GM23338 (cell line): ENCODE results near the gene PTPRC. TPM values are rescaled to one million over a fixed set of nuclear protein-coding genes. Genes with fewer than 3 reads are reported as not detected.

Experiments used
- ATAC-seq: fragments of 200-7000 bp; cut with Tn5 transposase; 3 replicates; pipeline ENCODE4 v1.9.1; 2020
- DNase-seq: peaks from one replicate; pipeline ENCODE4 v3.0.0-alpha.2; 2015; ENCODE audit warnings: low spot score
- H2AFZ ChIP-seq: fragments of 200-600 bp; sonication (generic); 2 replicates; pipeline ENCODE4 v1.8.0; 2016; ENCODE audit warnings: antibody characterized with exemption, mild to moderate bottlenecking, moderate library complexity
- H3F3A ChIP-seq: fragments of 200-600 bp; sonication (generic); replicated peaks from 2 replicates; pipeline ENCODE4 v1.8.0; 2017; ENCODE audit warnings: antibody characterized with exemption, mixed run types, low read depth
- H3K27ac ChIP-seq: fragments of 200-600 bp; sonication (generic); 2 replicates; pipeline ENCODE4 v1.6.1; 2016; ENCODE audit warnings: low read depth
- H3K27me3 ChIP-seq: fragments of 200-600 bp; sonication (generic); 2 replicates; pipeline ENCODE4 v1.8.0; 2016; ENCODE audit warnings: mild to moderate bottlenecking, mixed run types, moderate library complexity; ENCODE audit not compliant: insufficient read depth
- H3K36me3 ChIP-seq: fragments of 200-600 bp; sonication (generic); 2 replicates; pipeline ENCODE4 v1.8.0; 2016; ENCODE audit warnings: mild to moderate bottlenecking; ENCODE audit not compliant: insufficient read depth
- H3K4me1 ChIP-seq: fragments of 200-600 bp; sonication (generic); 2 replicates; pipeline ENCODE4 v1.8.0; 2016; ENCODE audit warnings: mild to moderate bottlenecking, moderate library complexity; ENCODE audit not compliant: insufficient read depth
- H3K4me2 ChIP-seq: fragments of 200-600 bp; sonication (generic); 2 replicates; pipeline ENCODE4 v1.7.1; 2017; ENCODE audit warnings: mixed run types
- H3K4me3 ChIP-seq: fragments of 200-600 bp; sonication (generic); 2 replicates; pipeline ENCODE4 v1.6.1; 2016; ENCODE audit warnings: mixed run types
- H3K79me2 ChIP-seq: fragments of 200-600 bp; sonication (generic); replicated peaks from 2 replicates; pipeline ENCODE4 v1.8.0; 2017; ENCODE audit warnings: mild to moderate bottlenecking; ENCODE audit not compliant: insufficient read depth
- H3K9me2 ChIP-seq: fragments of 200-600 bp; sonication (generic); 2 replicates; pipeline ENCODE4 v1.8.0; 2017; ENCODE audit not compliant: insufficient read depth
- H4K20me1 ChIP-seq: fragments of 200-600 bp; sonication (generic); replicated peaks from 2 replicates; pipeline ENCODE4 v1.8.0; 2017; ENCODE audit warnings: mild to moderate bottlenecking; ENCODE audit not compliant: insufficient read depth
- H3K27ac Mint-ChIP-seq: 2 replicates; pipeline ENCODE4 v1.8.0; 2020; ENCODE audit warnings: inconsistent platforms, mild to moderate bottlenecking, moderate library complexity, mixed read lengths
- H3K27me3 Mint-ChIP-seq: 3 replicates; pipeline ENCODE4 v1.8.0; 2022; ENCODE audit warnings: low read depth, mild to moderate bottlenecking, moderate library complexity, mixed read lengths, inconsistent platforms; ENCODE audit not compliant: insufficient read depth, poor library complexity
- H3K36me3 Mint-ChIP-seq: 3 replicates; pipeline ENCODE4 v1.8.0; 2021; ENCODE audit warnings: low read depth, mild to moderate bottlenecking, inconsistent platforms, moderate library complexity, mixed read lengths
- H3K4me1 Mint-ChIP-seq: 3 replicates; pipeline ENCODE4 v1.8.0; 2020; ENCODE audit warnings: mild to moderate bottlenecking, inconsistent platforms, mixed read lengths
- H3K4me3 Mint-ChIP-seq: 3 replicates; pipeline ENCODE4 v1.8.0; 2021; ENCODE audit warnings: moderate library complexity, mild to moderate bottlenecking, inconsistent platforms, mixed read lengths
- H3K9me3 Mint-ChIP-seq: 3 replicates; pipeline ENCODE4 v1.8.0; 2020; ENCODE audit warnings: moderate library complexity, mild to moderate bottlenecking, inconsistent platforms, mixed read lengths
- JUNB ChIP-seq: IDR thresholded peaks from one replicate; pipeline ENCODE4 v1.6.1; 2016; ENCODE audit warnings: antibody characterized with exemption; ENCODE audit not compliant: unreplicated experiment
- NANOG ChIP-seq: IDR thresholded peaks from 2 replicates; pipeline ENCODE4 v1.6.1; 2016; ENCODE audit warnings: antibody characterized with exemption, borderline replicate concordance
- ZNF114 ChIP-seq: fragments of 250-450 bp; sonication (Bioruptor Pico); IDR thresholded peaks from 2 replicates; pipeline ENCODE4 v1.5.0; 2020; ENCODE audit warnings: mild to moderate bottlenecking, moderate library complexity
- polyA plus RNA-seq: library from polyadenylated mRNA; unstranded; fragments of >200 nt; fragmentation: Nextera tagmentation; extraction: Ambion mirVana; gene quantifications from 2 replicates; pipeline ENCODE4 v1.2.1, GENCODE V29; 2016
- total RNA-seq: library from RNA; depleted of rRNA; stranded (reverse); fragments of >200 nt; shearing (Covaris generic); gene quantifications from 2 replicates; pipeline ENCODE4 v1.2.3, GENCODE V29; 2014
- TF ChIP-seq, protein P1 (sequence below): IDR thresholded peaks from 2 replicates; pipeline ENCODE4 v1.6.1; 2016; ENCODE audit warnings: antibody characterized with exemption
- TF ChIP-seq, protein P2 (sequence below): fragments of 250-450 bp; sonication (Bioruptor Pico); IDR thresholded peaks from 2 replicates; pipeline ENCODE4 v1.5.0; 2020; ENCODE audit warnings: mild to moderate bottlenecking, moderate library complexity

The PTPRC gene
- total and polyA plus RNA-seq, 2 experiments from 2014 or later = 0.10 to 0.52 TPM

DNA sequence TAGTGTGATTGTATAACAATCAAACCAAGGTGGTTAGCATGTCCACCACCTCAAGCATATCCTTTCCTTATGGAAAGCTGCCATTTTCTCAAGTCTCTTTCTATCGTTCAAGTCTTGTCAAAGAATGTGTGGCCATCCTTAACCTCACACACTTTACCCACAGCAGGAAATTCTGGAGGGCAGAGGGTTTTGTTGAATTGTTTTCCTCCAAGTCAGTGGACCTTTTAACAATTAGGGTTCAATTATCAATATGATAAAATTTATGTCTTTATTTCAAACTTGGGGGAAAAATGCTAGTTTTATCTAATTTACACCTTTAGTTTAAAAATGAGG is 14.2 kb upstream of the PTPRC start (continued):
- TF ChIP-seq, protein P1, sequence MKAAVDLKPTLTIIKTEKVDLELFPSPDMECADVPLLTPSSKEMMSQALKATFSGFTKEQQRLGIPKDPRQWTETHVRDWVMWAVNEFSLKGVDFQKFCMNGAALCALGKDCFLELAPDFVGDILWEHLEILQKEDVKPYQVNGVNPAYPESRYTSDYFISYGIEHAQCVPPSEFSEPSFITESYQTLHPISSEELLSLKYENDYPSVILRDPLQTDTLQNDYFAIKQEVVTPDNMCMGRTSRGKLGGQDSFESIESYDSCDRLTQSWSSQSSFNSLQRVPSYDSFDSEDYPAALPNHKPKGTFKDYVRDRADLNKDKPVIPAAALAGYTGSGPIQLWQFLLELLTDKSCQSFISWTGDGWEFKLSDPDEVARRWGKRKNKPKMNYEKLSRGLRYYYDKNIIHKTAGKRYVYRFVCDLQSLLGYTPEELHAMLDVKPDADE = no peak
- no peak for TF ChIP-seq ZNF114 (CRISPR knock-in tag)
- TF ChIP-seq, protein P2, sequence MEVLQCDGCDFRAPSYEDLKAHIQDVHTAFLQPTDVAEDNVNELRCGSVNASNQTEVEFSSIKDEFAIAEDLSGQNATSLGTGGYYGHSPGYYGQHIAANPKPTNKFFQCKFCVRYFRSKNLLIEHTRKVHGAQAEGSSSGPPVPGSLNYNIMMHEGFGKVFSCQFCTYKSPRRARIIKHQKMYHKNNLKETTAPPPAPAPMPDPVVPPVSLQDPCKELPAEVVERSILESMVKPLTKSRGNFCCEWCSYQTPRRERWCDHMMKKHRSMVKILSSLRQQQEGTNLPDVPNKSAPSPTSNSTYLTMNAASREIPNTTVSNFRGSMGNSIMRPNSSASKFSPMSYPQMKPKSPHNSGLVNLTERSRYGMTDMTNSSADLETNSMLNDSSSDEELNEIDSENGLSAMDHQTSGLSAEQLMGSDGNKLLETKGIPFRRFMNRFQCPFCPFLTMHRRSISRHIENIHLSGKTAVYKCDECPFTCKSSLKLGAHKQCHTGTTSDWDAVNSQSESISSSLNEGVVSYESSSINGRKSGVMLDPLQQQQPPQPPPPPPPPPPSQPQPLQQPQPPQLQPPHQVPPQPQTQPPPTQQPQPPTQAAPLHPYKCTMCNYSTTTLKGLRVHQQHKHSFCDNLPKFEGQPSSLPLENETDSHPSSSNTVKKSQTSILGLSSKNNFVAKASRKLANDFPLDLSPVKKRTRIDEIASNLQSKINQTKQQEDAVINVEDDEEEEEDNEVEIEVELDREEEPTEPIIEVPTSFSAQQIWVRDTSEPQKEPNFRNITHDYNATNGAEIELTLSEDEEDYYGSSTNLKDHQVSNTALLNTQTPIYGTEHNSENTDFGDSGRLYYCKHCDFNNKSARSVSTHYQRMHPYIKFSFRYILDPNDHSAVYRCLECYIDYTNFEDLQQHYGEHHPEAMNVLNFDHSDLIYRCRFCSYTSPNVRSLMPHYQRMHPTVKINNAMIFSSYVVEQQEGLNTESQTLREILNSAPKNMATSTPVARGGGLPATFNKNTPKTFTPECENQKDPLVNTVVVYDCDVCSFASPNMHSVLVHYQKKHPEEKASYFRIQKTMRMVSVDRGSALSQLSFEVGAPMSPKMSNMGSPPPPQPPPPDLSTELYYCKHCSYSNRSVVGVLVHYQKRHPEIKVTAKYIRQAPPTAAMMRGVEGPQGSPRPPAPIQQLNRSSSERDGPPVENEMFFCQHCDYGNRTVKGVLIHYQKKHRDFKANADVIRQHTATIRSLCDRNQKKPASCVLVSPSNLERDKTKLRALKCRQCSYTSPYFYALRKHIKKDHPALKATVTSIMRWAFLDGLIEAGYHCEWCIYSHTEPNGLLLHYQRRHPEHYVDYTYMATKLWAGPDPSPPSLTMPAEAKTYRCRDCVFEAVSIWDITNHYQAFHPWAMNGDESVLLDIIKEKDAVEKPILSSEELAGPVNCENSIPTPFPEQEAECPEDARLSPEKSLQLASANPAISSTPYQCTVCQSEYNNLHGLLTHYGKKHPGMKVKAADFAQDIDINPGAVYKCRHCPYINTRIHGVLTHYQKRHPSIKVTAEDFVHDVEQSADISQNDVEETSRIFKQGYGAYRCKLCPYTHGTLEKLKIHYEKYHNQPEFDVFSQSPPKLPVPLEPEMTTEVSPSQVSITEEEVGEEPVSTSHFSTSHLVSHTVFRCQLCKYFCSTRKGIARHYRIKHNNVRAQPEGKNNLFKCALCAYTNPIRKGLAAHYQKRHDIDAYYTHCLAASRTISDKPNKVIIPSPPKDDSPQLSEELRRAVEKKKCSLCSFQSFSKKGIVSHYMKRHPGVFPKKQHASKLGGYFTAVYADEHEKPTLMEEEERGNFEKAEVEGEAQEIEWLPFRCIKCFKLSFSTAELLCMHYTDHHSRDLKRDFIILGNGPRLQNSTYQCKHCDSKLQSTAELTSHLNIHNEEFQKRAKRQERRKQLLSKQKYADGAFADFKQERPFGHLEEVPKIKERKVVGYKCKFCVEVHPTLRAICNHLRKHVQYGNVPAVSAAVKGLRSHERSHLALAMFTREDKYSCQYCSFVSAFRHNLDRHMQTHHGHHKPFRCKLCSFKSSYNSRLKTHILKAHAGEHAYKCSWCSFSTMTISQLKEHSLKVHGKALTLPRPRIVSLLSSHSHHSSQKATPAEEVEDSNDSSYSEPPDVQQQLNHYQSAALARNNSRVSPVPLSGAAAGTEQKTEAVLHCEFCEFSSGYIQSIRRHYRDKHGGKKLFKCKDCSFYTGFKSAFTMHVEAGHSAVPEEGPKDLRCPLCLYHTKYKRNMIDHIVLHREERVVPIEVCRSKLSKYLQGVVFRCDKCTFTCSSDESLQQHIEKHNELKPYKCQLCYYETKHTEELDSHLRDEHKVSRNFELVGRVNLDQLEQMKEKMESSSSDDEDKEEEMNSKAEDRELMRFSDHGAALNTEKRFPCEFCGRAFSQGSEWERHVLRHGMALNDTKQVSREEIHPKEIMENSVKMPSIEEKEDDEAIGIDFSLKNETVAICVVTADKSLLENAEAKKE (CRISPR knock-in tag) = no peak
- TF ChIP-seq NANOG = no peak

DNA sequence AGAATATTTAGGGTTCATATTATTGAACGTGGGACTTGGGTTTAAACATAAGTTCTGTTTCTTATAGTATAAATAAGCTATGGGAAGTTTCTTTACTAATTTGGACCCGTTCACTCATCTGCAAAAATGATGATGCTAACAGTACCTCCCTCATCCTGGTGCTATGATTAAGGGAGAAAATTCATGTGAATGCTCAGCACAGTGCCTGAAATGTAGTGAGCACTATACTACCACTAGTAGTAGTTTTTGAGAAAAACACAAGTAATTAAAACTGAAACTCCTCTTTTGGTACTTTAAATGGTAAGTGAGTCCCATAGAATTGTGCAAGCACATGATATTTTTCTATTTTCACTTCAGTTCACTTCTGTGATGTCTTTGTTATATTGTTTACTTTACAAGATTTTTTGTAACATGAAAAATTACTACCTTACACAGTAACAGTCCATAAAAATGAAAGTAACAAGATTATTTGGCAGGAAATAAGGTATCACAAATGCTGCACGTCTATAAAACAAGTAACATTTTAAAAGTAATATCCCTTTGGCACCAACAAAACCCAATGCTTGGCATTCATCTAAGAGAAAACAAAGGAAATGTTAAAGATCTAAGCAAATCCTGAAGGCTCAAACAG is 11.3 kb upstream of the PTPRC start:
- no peaks in the 10 kb centered on the region for H3F3A ChIP-seq
- Mint-ChIP-seq H3K27me3 (peaks cover 4% of the 10 kb centered on the region), H3K9me3 (no peaks in the 10 kb centered on the region), H3K4me3 (no peak overlapping the region), H3K27ac (no peak overlapping the region; the same call in 1 of the 2 replicates), H3K36me3 (no peaks in the 10 kb centered on the region), H3K4me1 (peaks cover 2% of the 10 kb centered on the region; the same call in 1 of the 3 replicates)
- H3K4me2 ChIP-seq = no peak overlapping the region
- 0 out of 2 replicates have a peak, but pooled peaks cover 3% of the 10 kb centered on the region for H3K9me2 ChIP-seq
- no peak for DNase-seq
- H3K79me2 ChIP-seq = no peaks in the 10 kb centered on the region
- H3K4me1 ChIP-seq = no peaks in the 10 kb centered on the region
- no peak overlapping the region for H2AFZ ChIP-seq
- no peak for ATAC-seq
- no peak overlapping the region for H3K27ac ChIP-seq
- H4K20me1 ChIP-seq = no peaks in the 10 kb centered on the region
- no peak overlapping the region for H3K4me3 ChIP-seq
- H3K36me3 ChIP-seq = no peaks in the 10 kb centered on the region
- no peaks in the 10 kb centered on the region for H3K27me3 ChIP-seq
- TF ChIP-seq JUNB (no peak), NANOG (no peak)
- TF ChIP-seq, protein P2 (CRISPR knock-in tag) = no peak
